Measurements from ENCODE around the gene LAMA5. TPM values are rescaled to one million over a fixed set of nuclear protein-coding genes. Genes with fewer than 3 reads are reported as not detected.
A peak's percentile ranks its signal among the peaks of the same experiment; 100 is the strongest.

LAMA5 gene
- total RNA-seq, 1 donor from 2014 or later = 240 TPM

GRCh38 chr20:62371588-62372041 lies 4.5 kb upstream of the LAMA5 start:
- H3K4me3 ChIP-seq (ENCODE audit: low read depth, low read length) = no peak overlapping the region
- TF ChIP-seq CTCF (conservative IDR thresholded peaks at IDR 0.05; ENCODE audit: low read depth, low read length) = no peak
- DNase-seq (ENCODE audit: low read depth) = no peak

GRCh38 chr20:62370807-62371587 lies 3.9 kb upstream of the LAMA5 start:
- TF ChIP-seq CTCF (conservative IDR thresholded peaks at IDR 0.05; ENCODE audit: low read depth, low read length) = no peak
- no peak for DNase-seq (ENCODE audit: low read depth)
- no peak overlapping the region for H3K4me3 ChIP-seq (ENCODE audit: low read depth, low read length)

GRCh38 chr20:62370115-62370806 lies 3.1 kb upstream of the LAMA5 start:
- TF ChIP-seq CTCF (conservative IDR thresholded peaks at IDR 0.05; ENCODE audit: low read depth, low read length) = no peak
- no peak overlapping the region for H3K4me3 ChIP-seq (ENCODE audit: low read depth, low read length)
- no peak for DNase-seq (ENCODE audit: low read depth)

GRCh38 chr20:62369815-62370114 lies 2.7 kb upstream of the LAMA5 start:
- no peak for TF ChIP-seq CTCF (conservative IDR thresholded peaks at IDR 0.05; ENCODE audit: low read depth, low read length)
- no peak for DNase-seq (ENCODE audit: low read depth)
- H3K4me3 ChIP-seq (ENCODE audit: low read depth, low read length) = no peak overlapping the region

- no peak for DNase-seq (ENCODE audit: low read depth)
- H3K4me3 ChIP-seq (ENCODE audit: low read depth, low read length) = peak overlapping the region; percentile 95
- peak; percentile 18 for TF ChIP-seq CTCF (conservative IDR thresholded peaks at IDR 0.05; ENCODE audit: low read depth, low read length)
Measured at GRCh38 chr20:62368976-62369814, 2.1 kb upstream of the LAMA5 start.

- no peak for TF ChIP-seq CTCF (conservative IDR thresholded peaks at IDR 0.05; ENCODE audit: low read depth, low read length)
- peak overlapping the region; percentile 95 for H3K4me3 ChIP-seq (ENCODE audit: low read depth, low read length)
- no peak for DNase-seq (ENCODE audit: low read depth)
Measured at GRCh38 chr20:62368392-62368975, 1.4 kb upstream of the LAMA5 start.

Data from epithelial cell of proximal tubule (primary cell).